Middle frontal gyrus (tissue), 1 donor: ENCODE data around the gene ANKRD13B.

ENCODE experiments used
- DNase-seq: peaks from one replicate; pipeline ENCODE4 v3.0.0-alpha.2; 2015; ENCODE audit warnings: low spot score; ENCODE audit errors: extremely low spot score

ANKRD13B gene

GRCh38 chr17:29568331-29569244 is 24.3 kb upstream of the ANKRD13B start, which contains the start of gene TP53I13:
TP53I13 (plus strand) TSS chr17:29568701; CDS start chr17:29568759, 58 bp downstream.
- no peak for DNase-seq

DNA sequence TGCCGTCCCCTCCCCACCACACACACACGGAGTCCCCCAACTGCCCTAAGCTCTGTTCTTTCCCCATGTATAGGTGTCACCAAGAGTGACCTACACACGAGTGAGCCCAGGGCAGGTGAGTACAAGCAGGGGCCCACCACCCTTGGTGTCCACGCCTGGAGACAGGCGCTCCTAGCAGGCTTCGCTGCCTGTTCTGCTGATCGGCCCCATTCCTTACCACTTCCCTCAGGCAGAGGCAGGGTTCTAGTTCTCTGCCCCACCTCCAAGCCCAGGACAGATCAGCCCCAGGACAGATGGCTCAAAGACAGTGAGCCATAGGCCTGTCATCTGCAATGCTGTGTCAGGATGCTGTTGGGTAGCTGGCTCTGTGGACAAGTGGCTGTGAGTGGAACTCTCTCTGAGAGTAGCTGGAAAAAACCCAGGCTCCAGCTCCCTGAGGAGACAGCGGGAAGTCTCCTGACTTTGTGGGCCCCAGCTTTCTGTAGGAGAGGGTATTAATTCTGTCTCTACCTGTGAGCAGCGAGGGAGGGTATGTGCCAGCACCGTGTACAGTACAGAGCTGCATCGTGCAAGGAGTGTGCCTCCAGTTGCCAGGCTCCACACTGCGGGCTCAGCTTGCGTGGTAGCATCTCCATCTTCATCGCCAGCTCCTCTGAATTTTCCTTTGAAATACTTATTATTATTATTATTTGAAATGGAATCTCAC is 23.5 kb upstream of the ANKRD13B start:
- no peak for DNase-seq

GRCh38 chr17:29570521-29570920 is 22.4 kb upstream of the ANKRD13B start:
- no peak for DNase-seq

GRCh38 chr17:29571486-29571882 is 21.4 kb upstream of the ANKRD13B start:
- DNase-seq = no peak

GRCh38 chr17:29571883-29572681 is 20.9 kb upstream of the ANKRD13B start:
- no peak for DNase-seq

- no peak for DNase-seq
Observed at GRCh38 chr17:29572691-29573557, 20.0 kb upstream of the ANKRD13B start.

- no peak for DNase-seq
Observed at GRCh38 chr17:29573558-29573869, 19.4 kb upstream of the ANKRD13B start.

DNA sequence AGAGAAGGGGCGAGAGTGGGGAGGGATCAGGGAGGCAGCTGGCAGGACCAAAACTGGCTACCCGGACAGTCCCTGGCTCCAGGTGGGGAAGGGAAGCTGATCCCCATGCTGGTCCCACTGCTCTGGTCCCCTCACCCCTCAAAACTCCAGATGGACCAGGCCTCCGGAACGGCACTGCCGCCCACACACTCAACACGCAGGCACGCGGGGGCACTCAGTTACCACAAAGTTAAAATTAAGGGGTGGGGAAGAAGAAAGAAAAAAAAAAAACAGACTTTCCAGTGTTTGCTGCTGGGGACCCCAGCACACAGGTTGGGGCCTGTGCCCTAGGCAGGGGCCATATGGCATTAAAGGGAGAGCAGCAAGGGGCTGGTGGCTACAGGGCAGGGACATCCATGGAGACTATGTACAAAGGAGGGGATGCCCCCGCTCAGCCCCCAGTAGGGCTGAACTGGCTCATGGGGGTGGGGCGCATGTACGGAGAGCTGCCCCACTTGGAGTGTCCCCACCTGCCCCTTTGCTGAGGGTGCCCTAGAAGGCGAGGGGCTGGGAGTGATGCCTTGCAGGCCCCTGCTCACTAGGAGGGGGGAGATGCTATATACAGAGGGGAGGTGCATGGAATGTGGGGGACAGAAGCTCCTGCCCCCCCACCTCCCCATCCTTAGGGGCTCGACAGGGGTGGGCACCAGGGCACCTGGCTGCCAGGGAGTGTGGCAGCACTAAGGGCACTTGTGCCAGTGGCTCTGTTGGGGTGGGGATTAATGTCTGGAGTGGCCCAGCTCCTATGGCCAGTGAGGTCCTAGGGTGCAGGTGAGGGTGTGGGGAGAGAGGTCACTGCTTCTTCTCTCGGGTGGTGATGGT is 18.8 kb upstream of the ANKRD13B start:
- no peak for DNase-seq

- no peak for DNase-seq
Observed at GRCh38 chr17:29574732-29575510, 18.0 kb upstream of the ANKRD13B start.

DNA sequence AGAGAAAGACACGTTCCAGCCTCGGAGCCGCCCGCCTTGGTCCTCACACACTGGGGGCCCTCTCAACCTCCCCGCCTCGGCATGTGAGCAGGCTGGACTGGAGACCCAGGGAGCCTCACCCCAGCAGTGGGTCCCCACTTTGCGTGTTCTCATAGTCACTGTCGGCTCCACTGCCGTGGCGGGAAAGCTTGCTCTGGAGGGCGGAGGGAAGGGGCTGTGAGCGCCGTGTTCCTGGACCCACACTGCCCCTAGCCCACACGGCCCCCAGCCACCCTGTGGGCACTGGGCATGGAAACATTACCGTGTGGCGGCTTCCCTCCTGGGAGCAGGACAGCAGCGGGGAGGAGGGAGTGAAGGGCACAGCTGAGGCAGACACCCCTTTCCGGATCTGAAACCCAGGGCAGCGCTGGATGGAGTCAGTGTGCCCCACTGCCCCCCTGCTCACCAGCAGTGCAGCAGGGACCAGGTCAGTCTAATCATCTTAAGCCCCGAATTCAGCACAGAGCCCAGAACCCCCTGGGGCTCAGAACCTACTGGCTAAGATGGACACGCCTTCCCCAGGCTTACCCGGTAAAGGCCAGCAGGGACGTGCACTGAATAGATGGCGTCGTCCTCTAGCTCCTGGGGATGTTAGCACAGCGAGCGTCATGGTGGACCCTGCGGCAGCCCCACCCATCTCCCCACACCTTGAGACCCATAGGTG is 17.3 kb upstream of the ANKRD13B start:
- no peak for DNase-seq

GRCh38 chr17:29576214-29577000 is 16.5 kb upstream of the ANKRD13B start:
- no peak for DNase-seq

DNA sequence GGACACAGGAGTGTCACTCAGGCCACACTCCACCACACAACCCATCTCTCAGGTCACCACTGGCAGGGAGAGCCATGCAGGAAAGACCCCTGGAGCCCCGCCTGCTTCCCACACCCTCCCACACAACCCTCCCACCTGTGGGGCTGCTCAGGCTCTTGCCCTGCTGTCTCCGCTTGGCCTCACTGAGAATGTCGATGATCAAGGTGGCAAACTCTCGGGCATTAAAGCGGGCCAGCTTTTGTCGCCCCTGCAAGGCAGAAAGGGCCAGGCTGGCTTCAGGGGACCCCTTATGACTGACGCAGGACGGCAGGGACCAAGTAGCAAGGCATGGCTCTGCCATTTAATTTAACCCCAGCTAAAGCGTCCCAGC is 15.9 kb upstream of the ANKRD13B start:
- no peak for DNase-seq

DNA sequence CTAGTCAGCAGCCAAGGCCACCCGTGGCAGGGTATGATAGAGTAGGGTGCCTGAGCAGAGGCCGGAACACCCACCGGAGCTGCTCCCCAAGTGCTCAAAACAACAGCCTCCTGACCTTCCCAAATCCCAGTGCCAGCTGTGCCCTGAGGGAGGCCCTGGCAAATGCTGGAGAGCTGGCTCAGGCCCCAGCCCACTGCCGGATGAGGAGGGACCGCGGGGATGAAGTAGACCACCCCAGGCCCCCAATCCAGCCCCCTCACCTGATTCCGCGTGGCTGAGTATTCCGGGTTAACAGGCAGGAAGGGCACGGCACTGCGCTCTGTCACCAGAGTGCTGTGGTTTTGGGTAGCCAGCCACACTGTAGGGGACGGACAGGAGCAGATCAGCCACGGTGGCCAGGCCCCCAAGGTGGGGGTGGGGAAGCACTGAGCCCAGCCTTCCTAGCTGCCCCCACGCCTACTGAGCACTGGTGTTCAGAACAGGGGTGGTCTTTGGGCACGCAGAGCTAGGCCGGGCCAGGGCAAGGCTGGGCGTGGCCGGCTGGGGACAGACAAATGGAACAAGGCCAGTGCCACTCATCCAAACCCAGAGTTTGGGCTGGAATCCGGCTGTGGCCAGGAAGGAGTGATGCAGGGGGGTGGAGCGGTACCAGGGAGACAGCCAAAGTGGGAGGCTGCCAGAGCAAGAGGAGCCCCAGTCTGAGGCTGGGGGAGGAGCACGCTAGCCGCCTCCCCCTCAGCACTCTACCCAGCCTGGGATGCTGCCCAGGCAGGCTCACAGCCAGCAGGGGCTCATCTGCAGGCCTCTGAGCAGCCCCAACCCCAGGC is 15.3 kb upstream of the ANKRD13B start:
- DNase-seq = no peak

- DNase-seq = no peak
Observed at GRCh38 chr17:29578626-29579485, 14.1 kb upstream of the ANKRD13B start.

- DNase-seq = peak; percentile 86
Observed at GRCh38 chr17:29579866-29580771, 12.8 kb upstream of the ANKRD13B start.
